GDM1 (cell line): ENCODE measurements around the gene SAMHD1.
"Not testable (repeated sequence)": the region's sequence is repeated elsewhere in the genome, so short reads cannot be mapped to it uniquely, and the experiment has no call there.

Source experiments
- DNase-seq: peaks from one replicate; lab custom pipeline; 2025; lab: John Stamatoyannopoulos, UW

Gene SAMHD1

GRCh38 chr20:36956016-36956415, 4.5 kb upstream of the SAMHD1 start:
- no peak for DNase-seq

DNA sequence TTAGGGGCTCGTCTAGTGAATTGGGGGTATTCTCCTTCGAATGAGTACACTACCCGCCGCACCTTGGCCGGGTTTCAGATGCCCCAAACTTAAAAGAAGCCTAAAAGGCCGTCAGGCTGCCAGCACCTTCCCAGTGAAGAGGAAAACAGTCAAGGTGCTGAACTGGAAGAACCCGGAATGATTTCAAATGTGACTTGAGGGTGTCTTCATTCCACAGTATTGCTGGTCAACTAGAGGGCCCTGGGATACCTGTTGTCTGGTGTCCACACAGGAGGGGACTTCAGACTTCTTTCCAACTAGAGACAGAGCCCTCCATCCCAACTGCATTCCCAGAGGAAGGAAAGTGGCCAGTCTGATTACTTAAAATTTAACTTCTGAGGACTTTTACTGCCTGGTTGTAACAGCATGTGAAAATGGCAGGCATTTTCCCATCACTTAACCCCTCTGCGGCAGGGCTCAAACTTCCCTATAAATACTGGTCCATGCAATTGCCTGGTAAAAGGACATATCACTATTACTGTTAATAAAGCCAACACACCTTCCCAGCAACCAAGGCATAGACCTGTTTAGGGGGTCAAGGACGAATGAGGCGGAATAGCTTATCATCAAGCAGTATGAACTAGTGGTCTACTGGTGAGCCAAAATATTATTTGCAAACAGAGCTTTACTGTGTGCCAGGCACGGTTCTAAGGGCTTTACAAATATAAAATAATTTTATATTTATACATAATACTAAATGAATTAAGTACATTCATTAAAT, 651 bp upstream of the SAMHD1 start:
- DNase-seq: no peak

- no peak for DNase-seq
Observed at GRCh38 chr20:36950414-36951197, 902 bp downstream of the SAMHD1 start.

DNA sequence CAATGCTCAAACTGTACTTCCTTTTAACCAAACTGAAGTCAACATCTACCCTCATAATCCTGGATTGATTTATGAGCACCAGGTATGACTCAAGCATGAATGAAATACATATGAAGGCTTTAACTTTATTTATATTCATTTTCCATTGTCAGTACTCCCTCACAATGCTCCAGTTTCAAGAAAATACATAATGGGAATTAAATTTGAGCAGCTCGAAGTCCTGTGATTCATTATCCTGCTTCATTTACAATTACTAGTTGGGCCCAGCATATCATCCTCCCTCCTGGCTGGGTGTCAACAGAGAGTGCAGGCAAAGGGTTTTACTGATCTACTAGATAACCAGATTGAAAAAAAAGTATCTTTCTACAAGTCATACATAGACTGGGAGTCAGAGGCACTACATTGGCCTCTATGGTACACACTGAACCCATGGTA, 10.1 kb downstream of the SAMHD1 start:
- DNase-seq: no peak

DNA sequence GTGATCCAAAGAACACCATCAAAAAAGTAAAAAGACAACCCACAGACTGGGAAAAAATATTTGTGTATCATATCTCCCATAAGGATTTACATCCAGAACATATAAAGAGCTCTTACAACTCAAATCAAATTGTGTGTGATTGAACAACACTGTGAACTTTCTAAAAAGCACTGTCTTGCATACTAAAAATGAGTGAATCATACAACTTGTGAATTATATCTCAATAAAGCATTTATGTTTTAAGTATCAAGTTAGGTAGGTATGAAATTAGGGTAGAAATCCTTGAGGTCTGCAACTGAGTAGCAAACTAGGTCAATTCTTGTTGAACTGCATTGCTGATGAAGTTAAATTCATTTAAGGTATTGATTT, 14.1 kb downstream of the SAMHD1 start:
- DNase-seq: no peak

DNA sequence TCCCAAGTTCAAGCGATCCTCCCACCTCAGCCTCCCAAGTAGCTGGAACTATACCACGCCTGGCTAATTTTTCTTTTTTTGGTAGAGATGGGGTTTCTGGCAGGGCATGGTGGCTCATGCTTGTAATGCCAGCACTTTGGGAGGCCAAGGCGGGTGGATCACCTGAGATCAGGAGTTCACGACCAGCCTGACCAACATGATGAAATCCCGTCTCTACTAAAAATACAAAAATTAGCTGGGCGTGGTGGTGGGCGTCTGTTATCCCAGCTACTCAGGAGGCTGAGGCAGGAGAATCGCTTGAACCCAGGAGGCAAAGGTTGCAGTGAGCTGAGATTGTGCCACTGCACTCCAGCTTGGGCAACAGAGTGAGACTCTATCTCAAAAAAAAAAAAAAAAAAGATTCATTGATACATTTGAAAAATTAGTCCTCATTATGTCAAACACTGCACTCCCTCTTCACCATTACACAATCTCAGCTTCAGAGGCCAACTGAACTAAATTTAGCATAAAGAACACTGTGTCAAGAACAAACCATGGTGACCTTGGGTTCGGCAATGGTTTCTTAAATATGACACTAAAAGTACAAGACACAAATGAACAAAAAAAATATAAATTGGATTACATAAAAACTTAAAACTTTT, 14.6 kb downstream of the SAMHD1 start:
- not testable (repeated sequence) for DNase-seq

- no peak for DNase-seq
Observed at GRCh38 chr20:36936341-36936740, 15.2 kb downstream of the SAMHD1 start.

DNA sequence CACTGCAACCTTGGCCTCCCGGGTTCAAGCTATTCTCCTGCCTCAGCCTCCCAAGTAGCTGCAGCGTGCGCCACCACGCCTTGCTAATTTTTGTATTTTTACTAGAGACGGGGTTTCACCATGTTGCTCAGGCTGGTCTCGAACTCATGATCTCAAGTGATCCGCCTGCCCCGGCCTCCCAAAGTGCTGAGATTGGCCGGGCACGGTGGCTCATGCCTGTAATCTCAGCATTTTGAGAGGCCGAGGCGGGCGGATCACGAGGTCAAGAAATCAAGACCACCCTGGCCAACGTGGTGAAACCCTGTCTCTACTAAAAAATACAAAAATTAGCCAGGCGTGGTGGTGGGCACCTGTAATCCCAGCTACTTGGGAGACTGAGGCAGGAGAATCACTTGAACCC, 17.9 kb downstream of the SAMHD1 start:
- not testable (repeated sequence) for DNase-seq

DNA sequence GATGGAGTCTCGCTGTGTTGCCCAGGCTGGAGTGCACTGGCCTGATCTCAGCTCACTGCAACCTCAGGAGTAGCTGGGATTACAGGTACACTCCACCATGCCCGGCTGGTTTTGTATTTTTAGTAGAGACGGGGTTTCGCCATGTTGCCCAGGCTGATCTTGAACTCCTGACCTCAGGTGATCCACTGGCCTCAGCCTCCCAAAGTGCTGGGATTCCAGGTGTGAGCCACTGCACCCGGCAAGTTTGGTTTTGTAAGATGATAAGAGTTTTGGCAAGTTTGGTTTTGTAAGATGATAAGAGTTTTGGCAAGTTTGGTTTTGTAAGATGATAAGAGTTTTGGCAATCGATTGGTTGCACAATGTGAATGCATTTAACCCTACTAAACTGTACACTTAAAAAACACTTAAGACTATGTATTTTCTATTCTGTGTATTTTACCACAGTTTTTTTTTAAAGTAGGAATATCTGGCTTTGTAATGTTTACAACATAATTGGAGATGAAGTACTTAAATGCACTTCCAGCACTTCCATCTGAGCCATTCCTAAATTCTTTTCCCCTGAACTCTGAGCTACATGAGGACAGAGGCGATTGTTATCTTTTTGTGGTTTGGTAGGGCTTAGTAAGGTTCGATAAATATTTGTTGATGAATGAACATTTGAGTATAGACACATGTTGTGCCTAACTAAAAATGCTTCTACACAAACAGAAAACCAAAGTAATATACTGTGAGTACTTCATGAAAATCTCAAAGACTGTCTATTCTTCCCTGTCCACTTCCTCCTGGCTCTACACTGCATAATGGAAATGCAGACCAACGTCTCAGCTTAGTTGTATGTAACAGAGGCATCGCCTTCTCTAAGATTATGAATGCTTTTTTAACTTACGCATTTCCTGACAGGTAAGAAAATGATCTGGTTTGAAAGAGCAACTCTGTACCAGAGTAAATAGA, 18.8 kb downstream of the SAMHD1 start:
- no peak for DNase-seq

DNA sequence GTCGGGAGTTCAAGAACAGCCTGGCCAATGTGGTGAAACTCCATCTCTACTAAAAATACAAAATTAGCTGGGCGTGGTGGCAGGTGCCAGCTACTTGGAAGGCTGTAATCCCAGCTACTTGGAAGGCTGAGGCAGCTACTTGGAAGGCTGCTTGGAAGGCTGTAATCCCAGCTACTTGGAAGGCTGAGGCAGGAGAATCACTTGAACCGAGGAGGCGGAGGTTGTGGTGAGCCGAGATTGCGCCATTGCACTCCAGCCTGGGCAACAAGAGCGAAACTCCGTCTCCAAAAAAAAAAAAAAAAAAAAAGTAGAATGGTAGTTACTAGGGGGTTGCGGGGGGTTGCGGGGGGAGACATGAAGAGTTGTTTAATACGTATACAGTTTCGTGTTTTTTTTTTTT, 19.4 kb downstream of the SAMHD1 start:
- DNase-seq: not testable (repeated sequence)

DNA sequence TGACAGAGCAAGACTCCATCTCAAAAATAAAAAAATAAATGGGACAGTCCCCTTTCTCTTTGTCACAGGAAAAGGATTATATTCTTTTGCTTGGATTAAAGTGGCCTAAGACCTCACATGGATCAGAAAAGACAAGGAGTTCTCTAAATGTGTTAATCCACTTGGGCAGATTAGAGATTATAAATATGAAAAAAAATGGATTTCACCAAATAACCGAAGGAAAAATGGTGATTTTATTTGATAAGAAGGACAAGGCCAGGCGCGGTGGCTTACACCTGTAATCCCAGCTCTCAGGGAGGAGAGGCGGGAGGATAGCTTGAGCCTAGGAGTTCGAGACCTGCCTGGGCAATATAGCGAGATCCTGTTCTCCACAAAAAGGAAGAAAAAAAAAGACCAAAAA, 21.8 kb downstream of the SAMHD1 start:
- no peak for DNase-seq

DNA sequence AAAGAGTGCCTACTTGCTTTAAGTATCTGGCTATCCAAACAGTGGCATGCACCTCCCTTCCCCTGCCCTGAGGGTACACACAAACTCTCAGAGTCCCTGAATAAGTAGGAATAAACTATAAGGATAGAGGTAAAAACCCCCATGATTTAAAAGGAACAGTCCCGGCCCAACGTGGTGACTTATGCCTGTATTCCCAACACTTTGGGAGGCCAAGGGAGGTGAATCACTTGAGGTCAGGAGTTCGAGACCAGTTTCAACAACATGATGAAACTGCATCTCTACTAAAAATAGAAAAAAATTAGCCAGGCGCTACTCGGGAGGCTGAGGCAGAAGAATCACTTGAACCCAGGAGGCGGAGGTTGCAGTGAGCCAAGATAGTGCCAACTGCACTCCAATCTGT, 22.2 kb downstream of the SAMHD1 start:
- DNase-seq: no peak

DNA sequence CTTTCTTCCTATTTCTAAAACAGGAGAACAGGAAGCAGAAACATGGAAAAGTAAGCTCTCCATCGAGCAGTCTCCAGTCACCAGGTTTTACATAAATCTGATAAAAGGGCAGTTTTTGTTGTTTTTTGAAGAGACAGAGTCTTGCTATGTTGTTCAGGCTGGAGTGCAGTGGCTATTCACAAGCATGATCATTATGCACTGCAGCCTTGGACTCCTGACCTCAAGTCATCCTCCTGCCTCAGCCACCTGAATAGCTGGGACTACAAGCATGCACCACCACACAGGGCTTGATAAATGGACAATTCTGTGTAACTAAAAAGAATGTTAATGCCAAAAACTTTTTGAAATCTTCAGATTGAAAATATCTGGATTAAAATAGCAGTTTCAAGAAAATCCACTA, 23.8 kb downstream of the SAMHD1 start:
- no peak for DNase-seq

GRCh38 chr20:36926653-36927200, 24.8 kb downstream of the SAMHD1 start:
- no peak for DNase-seq

DNA sequence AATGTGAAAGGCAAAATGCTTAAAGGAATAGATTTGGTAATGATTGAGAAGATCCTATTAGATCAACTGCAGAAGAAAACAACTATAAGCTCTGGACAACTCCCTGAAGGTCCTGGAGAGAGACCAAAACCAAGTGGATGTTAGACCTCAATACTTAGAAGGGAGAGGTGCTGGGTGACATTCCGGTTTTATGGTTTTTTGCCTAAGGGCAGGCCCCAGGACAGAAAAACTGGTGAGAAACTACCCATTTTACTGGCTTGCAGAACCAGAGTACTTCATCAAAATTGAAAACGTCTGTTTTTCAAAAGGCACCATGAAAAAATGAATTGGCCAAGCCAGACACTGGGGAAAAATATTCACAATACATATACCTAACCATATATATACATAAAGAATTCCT, 26.3 kb downstream of the SAMHD1 start:
- DNase-seq: no peak

DNA sequence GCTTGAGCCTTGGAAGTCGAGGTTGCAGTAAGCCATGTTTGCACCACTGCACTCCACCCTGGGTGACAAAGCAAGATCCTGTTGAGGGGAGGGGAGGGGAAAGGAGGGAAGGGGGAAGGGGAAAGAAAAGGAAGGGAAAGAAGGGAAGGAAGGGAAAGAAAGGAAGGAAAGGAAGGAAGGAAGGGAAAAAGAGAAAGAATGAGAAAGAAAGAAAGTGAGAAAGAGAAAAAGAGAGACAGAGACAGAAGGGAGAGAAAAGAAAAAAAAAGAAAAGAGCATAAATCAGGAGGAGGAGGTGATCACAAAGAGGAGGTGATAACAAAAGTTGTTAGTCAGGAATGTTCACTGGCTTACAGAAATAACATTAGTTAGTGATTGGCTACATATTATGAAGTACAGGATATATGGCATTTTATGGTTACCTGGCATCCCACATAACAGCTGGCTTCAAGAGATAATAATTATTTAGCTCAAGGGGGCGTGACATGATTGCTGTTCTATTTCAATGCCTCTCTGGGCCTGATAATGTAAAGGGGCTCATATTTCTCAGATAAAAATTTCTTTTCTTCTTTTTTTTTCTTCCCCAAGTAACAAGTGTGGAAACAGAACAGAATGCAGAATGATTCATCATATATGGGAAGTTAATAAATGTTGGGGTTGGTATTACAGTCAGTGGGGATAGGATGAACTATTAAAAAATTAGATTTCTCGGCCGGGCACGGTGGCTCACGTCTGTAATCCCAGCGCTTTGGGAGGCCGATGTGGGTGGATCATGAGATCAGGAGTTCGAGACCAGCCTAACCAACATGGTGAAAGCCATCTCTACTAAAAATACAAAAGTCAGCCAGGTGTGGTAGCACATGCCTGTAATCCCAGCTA, 27.1 kb downstream of the SAMHD1 start:
- DNase-seq: no peak

GRCh38 chr20:36920334-36920730, 31.2 kb downstream of the SAMHD1 start:
- DNase-seq: no peak

DNA sequence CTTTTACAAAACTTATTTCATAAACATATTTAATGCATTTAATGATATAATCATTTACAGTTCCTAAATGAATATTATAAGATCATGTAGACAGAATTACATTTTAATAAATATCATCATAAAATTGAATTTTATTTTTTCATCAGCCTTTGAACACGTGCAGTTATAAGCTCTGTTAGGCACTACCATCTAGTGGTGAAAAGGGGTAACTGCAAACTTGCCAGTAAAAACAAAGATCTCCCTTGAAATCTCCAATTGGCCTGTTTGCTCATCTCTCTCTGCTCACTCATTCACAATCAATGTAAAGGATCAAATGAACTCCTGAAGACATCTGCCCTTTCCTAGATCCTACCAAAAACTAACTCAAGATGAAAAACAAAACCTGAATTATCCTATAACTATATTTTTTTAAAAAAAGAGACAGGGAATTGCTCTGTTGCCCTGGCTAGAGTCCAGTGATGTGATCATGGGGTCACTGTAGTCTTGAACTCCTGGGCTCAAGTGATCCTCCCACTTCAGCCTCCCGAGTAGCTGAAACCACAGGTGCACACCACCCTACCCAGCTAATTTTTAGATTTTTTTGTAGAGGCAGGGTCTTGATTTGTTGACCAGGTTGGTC, 31.7 kb downstream of the SAMHD1 start:
- DNase-seq: peak; percentile 27

DNA sequence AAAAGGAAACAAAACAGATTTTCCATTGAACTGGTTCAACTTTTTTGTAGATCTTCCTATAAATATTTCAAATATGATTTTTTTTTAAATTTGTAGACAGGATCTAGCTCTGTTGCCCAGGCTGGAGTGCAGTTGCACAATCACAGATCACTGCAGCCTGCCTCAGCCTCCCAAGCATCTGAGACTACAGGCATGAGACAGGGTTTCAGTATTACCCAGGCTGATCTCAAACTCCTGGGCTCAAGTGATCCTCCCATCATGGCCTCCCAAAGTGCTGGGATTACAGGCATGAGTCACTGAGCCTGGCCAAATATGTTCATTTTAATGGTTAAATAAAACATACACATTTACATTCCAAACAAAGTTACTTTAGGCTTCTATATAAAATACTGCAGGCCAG, 33.6 kb downstream of the SAMHD1 start:
- DNase-seq: no peak

GRCh38 chr20:36917240-36917639, 34.3 kb downstream of the SAMHD1 start:
- DNase-seq: no peak
